Testis (tissue), 3 donors: Measurements from ENCODE around the gene AMBRA1. TPM values are rescaled to one million over a fixed set of nuclear protein-coding genes. Genes with fewer than 3 reads are reported as not detected.

Experiments used
- DNase-seq: peaks from one replicate; pipeline ENCODE4 v3.0.0-alpha.2; 2019
- H3K27ac ChIP-seq, 2 donors: fragments of 200-600 bp; sonication (generic); one replicate each; pipeline ENCODE4 v1.5.1; 2019
- H3K27me3 ChIP-seq: fragments of 200-600 bp; sonication (generic); one replicate; pipeline ENCODE4 v1.5.1; 2019
- H3K36me3 ChIP-seq: fragments of 200-600 bp; sonication (generic); one replicate; pipeline ENCODE4 v1.5.1; 2017; ENCODE audit warnings: low read depth; ENCODE audit errors: missing control alignments
- H3K4me1 ChIP-seq: fragments of 200-600 bp; sonication (generic); one replicate; pipeline ENCODE4 v1.5.1; 2019
- H3K4me3 ChIP-seq, 2 donors: fragments of 200-600 bp; sonication (generic); one replicate each; pipeline ENCODE4 v1.5.1; 2017 to 2019
- H3K9me3 ChIP-seq: fragments of 200-600 bp; sonication (generic); one replicate; pipeline ENCODE4 v1.5.1; 2017
- CTCF ChIP-seq, 3 experiments: fragments of 450-650 bp in 2 of 3; fragments of 200-600 bp in 1 of 3; sonication (generic) in 1 of 3; IDR thresholded peaks; one replicate each; pipeline ENCODE4 v1.5.1; 2016 to 2019; ENCODE audit warnings: antibody characterized with exemption in 3 of 3, mild to moderate bottlenecking in 2 of 3, moderate library complexity in 1 of 3
- POLR2A ChIP-seq: fragments of 450-650 bp; IDR thresholded peaks from one replicate; pipeline ENCODE4 v1.6.1; 2017; ENCODE audit warnings: antibody characterized with exemption, mild to moderate bottlenecking, moderate library complexity
- WGBS, 2 donors: methylation state at CpG; one replicate each; pipeline ENCODE4 v1.1.5; 2018; 5-methylcytosine and 5-hydroxymethylcytosine counted together
- intact Hi-C: fragments of 100-400 bp; cut with DNase I; formaldehyde crosslinking; loops from one replicate; pipeline ENCODE4 v1.15.1; 2023; ENCODE audit warnings: low total_unique reads
- polyA plus RNA-seq: library from polyadenylated mRNA; stranded (reverse); fragments of 350-450 nt; fragmentation: Illumina TruSeq; extraction: RNeasy Lipid Tissue Mini Kit (QIAGEN cat#74804); gene quantifications from one replicate; pipeline ENCODE4 v1.2.3, GENCODE V29; 2014; ENCODE audit warnings: low read depth, low replicate concordance; ENCODE audit not compliant: insufficient read depth
- total RNA-seq, 2 donors: library from RNA; depleted of rRNA; stranded (reverse); fragments of >200 nt; gene quantifications; one replicate each; pipeline ENCODE4 v1.2.3, GENCODE V29; 2016

The AMBRA1 gene
- total and polyA plus RNA-seq, 3 donors from 2014 or later = 28.0 to 68.3 (median 55.6) TPM

- Histone ChIP-seq H3K4me1 (peaks cover 7% of the 10 kb centered on the region), H3K27me3 (no peaks in the 10 kb centered on the region), H3K4me3 (no peak overlapping the region), H3K27ac (no peak overlapping the region), H3K36me3 (no peaks in the 10 kb centered on the region), H3K9me3 (no peaks in the 10 kb centered on the region)
- DNase-seq = no peak
- TF ChIP-seq POLR2A = no peak
- TF ChIP-seq CTCF (IDR thresholded peaks at IDR 0.05) = no peak
- intact Hi-C loops = no loop called here
These were observed 109.7 kb downstream of the AMBRA1 start for GRCh38 chr11:46484101-46484500.

- DNase-seq = peak; percentile 41
- intact Hi-C loops = no loop called here
- H3K27me3 ChIP-seq = no peaks in the 10 kb centered on the region
- H3K36me3 ChIP-seq = no peaks in the 10 kb centered on the region
- no peaks in the 10 kb centered on the region for H3K9me3 ChIP-seq
- H3K4me1 ChIP-seq = peaks cover 7% of the 10 kb centered on the region
- no peak for TF ChIP-seq POLR2A
- no peak for TF ChIP-seq CTCF (IDR thresholded peaks at IDR 0.05)
- no peak overlapping the region for H3K27ac ChIP-seq
- H3K4me3 ChIP-seq = no peak overlapping the region
- WGBS, 2 donors = 38 to 49% methylated on average over 3 of the region's 3 CpGs
These were observed 112.9 kb downstream of the AMBRA1 start for GRCh38 chr11:46480909-46481308.

- no peak for DNase-seq
- Histone ChIP-seq H3K4me3 (no peak overlapping the region), H3K36me3 (no peaks in the 10 kb centered on the region), H3K9me3 (no peaks in the 10 kb centered on the region), H3K27me3 (no peaks in the 10 kb centered on the region), H3K27ac (no peak overlapping the region), H3K4me1 (peaks cover 7% of the 10 kb centered on the region)
- intact Hi-C loops = no loop called here
- 93 to 94% methylated on average over 2 of the region's 2 CpGs for WGBS, 2 donors
- TF ChIP-seq POLR2A (no peak), CTCF (IDR thresholded peaks at IDR 0.05) (no peak)
These were observed 113.6 kb downstream of the AMBRA1 start for GRCh38 chr11:46480166-46480726.

- TF ChIP-seq POLR2A = no peak
- TF ChIP-seq CTCF (IDR thresholded peaks at IDR 0.05) = no peak
- Histone ChIP-seq H3K4me1 (peaks cover 7% of the 10 kb centered on the region), H3K27ac (no peak overlapping the region), H3K36me3 (no peaks in the 10 kb centered on the region), H3K9me3 (no peaks in the 10 kb centered on the region), H3K27me3 (no peaks in the 10 kb centered on the region), H3K4me3 (no peak overlapping the region)
- 91 to 93% methylated on average over 7 of the region's 7 CpGs for WGBS, 2 donors
- intact Hi-C loops = no loop called here
- DNase-seq = no peak
These were observed 114.2 kb downstream of the AMBRA1 start for GRCh38 chr11:46479601-46480000.

- intact Hi-C loops = no loop called here
- Histone ChIP-seq H3K9me3 (no peaks in the 10 kb centered on the region), H3K36me3 (no peaks in the 10 kb centered on the region), H3K4me1 (peaks cover 7% of the 10 kb centered on the region), H3K27me3 (no peaks in the 10 kb centered on the region), H3K4me3 (no peak overlapping the region), H3K27ac (no peak overlapping the region)
- 45 to 83% methylated on average over 1 of the region's 1 CpG for WGBS, 2 donors
- TF ChIP-seq CTCF (IDR thresholded peaks at IDR 0.05) = no peak
- TF ChIP-seq POLR2A = no peak
- DNase-seq = no peak
These were observed 115.6 kb downstream of the AMBRA1 start for GRCh38 chr11:46478196-46478595.
